Keratinocyte (primary cell): ENCODE data around the gene RAI1. TPM values are rescaled to one million over a fixed set of nuclear protein-coding genes. Genes with fewer than 3 reads are reported as not detected.

Experiments
- DNase-seq: peaks from one replicate; pipeline ENCODE4 v3.0.0-alpha.2; 2011; ENCODE audit warnings: low read depth, missing footprints, low spot score
- FAIRE-seq: peaks from 2 replicates; lab custom pipeline; 2011; peaks lifted over from hg19 to GRCh38; lab: Jason Lieb, UNC
- H2AFZ ChIP-seq: 2 replicates; pipeline ENCODE4 v1.6.0; 2012; ENCODE audit warnings: low read length, control low read depth, inconsistent platforms; ENCODE audit not compliant: control insufficient read depth
- H3K27ac ChIP-seq: 2 replicates; pipeline ENCODE4 v1.5.1; 2011; ENCODE audit warnings: low read length; ENCODE audit not compliant: control insufficient read depth, insufficient read depth
- H3K27me3 ChIP-seq: 3 replicates; pipeline ENCODE4 v1.6.0; 2011; ENCODE audit warnings: low read length; ENCODE audit not compliant: control insufficient read depth, insufficient read depth; ENCODE audit errors: extremely low read depth
- H3K36me3 ChIP-seq, 2 experiments: 2 replicates in 1 of 2; 3 replicates in 1 of 2; pipeline ENCODE4 v1.5.1; 2011; ENCODE audit warnings: low read length in 2 of 2, mild to moderate bottlenecking in 1 of 2; ENCODE audit not compliant: control insufficient read depth in 2 of 2, insufficient read depth in 2 of 2; ENCODE audit errors: extremely low read depth in 1 of 2
- H3K4me1 ChIP-seq: 3 replicates; pipeline ENCODE4 v1.5.1; 2011; ENCODE audit warnings: low read length; ENCODE audit not compliant: control insufficient read depth, insufficient read depth; ENCODE audit errors: extremely low read depth
- H3K4me2 ChIP-seq: 3 replicates; pipeline ENCODE4 v1.6.0; 2011; ENCODE audit warnings: low read depth, low read length; ENCODE audit not compliant: control insufficient read depth, insufficient read depth; ENCODE audit errors: extremely low read depth
- H3K4me3 ChIP-seq, 3 experiments: fragments of 200-600 bp in 1 of 3; sonication (generic) in 1 of 3; 2 replicates in 2 of 3; 3 replicates in 1 of 3; pipeline ENCODE4 v1.5.1; 2011 to 2016; ENCODE audit warnings: low read length in 3 of 3, mild to moderate bottlenecking in 3 of 3, control low read depth in 2 of 3, inconsistent platforms in 1 of 3, low read depth in 1 of 3, mixed read lengths in 1 of 3, mixed run types in 1 of 3, moderate library complexity in 1 of 3; ENCODE audit not compliant: control insufficient read depth in 2 of 3, insufficient read depth in 2 of 3; ENCODE audit errors: extremely low read depth in 1 of 3
- H3K79me2 ChIP-seq: 2 replicates; pipeline ENCODE4 v1.6.0; 2012; ENCODE audit warnings: low read length; ENCODE audit not compliant: control insufficient read depth, insufficient read depth
- H3K9ac ChIP-seq: 3 replicates; pipeline ENCODE4 v1.6.0; 2011; ENCODE audit warnings: low read length; ENCODE audit not compliant: control insufficient read depth, insufficient read depth; ENCODE audit errors: extremely low read depth
- H3K9me1 ChIP-seq: 3 replicates; pipeline ENCODE4 v1.6.0; 2011; ENCODE audit warnings: low read length; ENCODE audit not compliant: control insufficient read depth, insufficient read depth; ENCODE audit errors: extremely low read depth
- H3K9me3 ChIP-seq: 2 replicates; pipeline ENCODE4 v1.5.1; 2012; ENCODE audit warnings: low read depth, low read length; ENCODE audit not compliant: control insufficient read depth
- H4K20me1 ChIP-seq: 3 replicates; pipeline ENCODE4 v1.6.0; 2011; ENCODE audit warnings: low read length; ENCODE audit not compliant: control insufficient read depth, insufficient read depth; ENCODE audit errors: extremely low read depth
- CTCF ChIP-seq, 3 experiments: IDR thresholded peaks in 1 of 3; conservative IDR thresholded peaks in 1 of 3; optimal IDR thresholded peaks in 1 of 3; 2 replicates in 2 of 3; 3 replicates in 1 of 3; pipeline versions ENCODE3 to v1.5.1; 2011; ENCODE audit warnings: low read length in 3 of 3, mild to moderate bottlenecking in 3 of 3, moderate library complexity in 2 of 3, control low read depth in 1 of 3, inconsistent platforms in 1 of 3; ENCODE audit not compliant: insufficient read depth in 2 of 3; ENCODE audit errors: extremely low read depth in 1 of 3
- EZH2 ChIP-seq: IDR thresholded peaks from one replicate; pipeline ENCODE4 v1.6.1; 2012; ENCODE audit warnings: inconsistent platforms, mild to moderate bottlenecking, low read length, moderate library complexity
- dilution Hi-C: fragments of 300-500 bp; cut with MboI; formaldehyde crosslinking; loops from one replicate; pipeline ENCODE4 v1.7.0; 2020; ENCODE audit warnings: low sequenced_read_pairs; ENCODE audit not compliant: extremely low pct_ligation_motif_present
- polyA plus RNA-seq, 5 experiments: library from polyadenylated mRNA; depleted of rRNA in 3 of 5; stranded (reverse) in 3 of 5; stranded (forward) in 1 of 5; unstranded in 1 of 5; fragments of >200 nt; gene quantifications; 1 replicate in 1 of 5; 2 replicates in 3 of 5; 3 replicates in 1 of 5; pipeline versions ENCODE4 v1.2.1 to v1.2.3, GENCODE V29; 2011 to 2012; ENCODE audit warnings: missing spikeins in 2 of 5, low read depth in 1 of 5, low replicate concordance in 1 of 5

The RAI1 gene
- polyA plus RNA-seq, 1 donor (not counting 4 experiments of a cell fraction or from before 2014, with no cell fraction given) = 2.6 TPM

DNA sequence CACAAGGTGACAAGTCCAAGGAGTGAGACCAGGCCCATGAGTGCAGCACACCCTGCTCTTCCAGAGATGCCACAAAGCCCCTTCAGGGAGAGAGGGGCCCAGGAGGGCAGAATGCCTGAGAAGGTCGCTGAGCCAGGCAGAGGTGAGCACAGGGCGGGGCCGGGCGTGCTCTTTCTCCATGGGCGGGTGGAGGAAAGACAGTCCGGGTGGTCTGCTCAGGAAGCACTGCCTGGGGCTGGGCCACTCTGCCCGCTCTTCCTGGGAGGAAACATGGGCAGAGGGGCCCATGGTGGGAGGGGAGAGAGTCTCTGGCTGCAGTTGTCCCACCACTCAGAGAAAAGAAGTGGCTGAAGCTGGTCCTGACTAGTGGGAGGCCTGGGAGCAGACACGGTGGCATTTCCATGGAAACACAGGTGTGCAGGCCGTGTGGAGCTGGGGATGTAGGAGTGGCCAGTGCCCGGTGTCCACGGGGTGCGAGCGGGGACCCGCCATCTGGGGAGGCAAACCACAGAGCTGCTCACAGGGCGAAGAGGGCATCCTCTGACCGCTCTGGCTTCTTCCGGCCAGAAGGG, 165.9 kb downstream of the RAI1 start:
- peaks cover 10 to 12% of the 10 kb centered on the region in 2 experiments for H3K36me3 ChIP-seq

GRCh38 chr17:17847726-17848125, 166.5 kb downstream of the RAI1 start:
- Histone ChIP-seq H3K4me3 (no peak overlapping the region), H3K9ac (no peak overlapping the region), H3K4me2 (no peak overlapping the region), H3K27ac (no peak overlapping the region), H3K9me1 (no peaks in the 10 kb centered on the region), H3K9me3 (no peaks in the 10 kb centered on the region), H2AFZ (no peak overlapping the region), H3K4me1 (peaks cover 15% of the 10 kb centered on the region), H3K27me3 (no peaks in the 10 kb centered on the region), H4K20me1 (no peaks in the 10 kb centered on the region), H3K79me2 (no peaks in the 10 kb centered on the region), H3K36me3 (peaks cover 10 to 12% of the 10 kb centered on the region in 2 experiments)
- no peak for TF ChIP-seq CTCF (optimal IDR thresholded peaks at IDR 0.05 in 1 of 3, IDR thresholded peaks at IDR 0.05 in 1 of 3, conservative IDR thresholded peaks at IDR 0.05 in 1 of 3; ENCODE audit: extremely low read depth in 1 of 3, insufficient read depth in 2 of 3, low read length in 3 of 3)
- TF ChIP-seq EZH2 = no peak
- DNase-seq (no peak), FAIRE-seq (no peak)
- dilution Hi-C loops = no loop called here

More for the DNA sequence above, 165.9 kb downstream of the RAI1 start:
- Histone ChIP-seq H4K20me1 (no peaks in the 10 kb centered on the region), H3K4me2 (no peak overlapping the region), H3K4me3 (no peak overlapping the region), H2AFZ (no peak overlapping the region), H3K4me1 (peaks cover 20% of the 10 kb centered on the region), H3K27me3 (no peaks in the 10 kb centered on the region), H3K9me1 (no peaks in the 10 kb centered on the region), H3K79me2 (no peaks in the 10 kb centered on the region), H3K27ac (no peak overlapping the region), H3K9me3 (no peaks in the 10 kb centered on the region), H3K9ac (no peak overlapping the region)
- DNase-seq (no peak), FAIRE-seq (no peak)
- dilution Hi-C loops = no loop called here
- TF ChIP-seq CTCF (optimal IDR thresholded peaks at IDR 0.05 in 1 of 3, IDR thresholded peaks at IDR 0.05 in 1 of 3, conservative IDR thresholded peaks at IDR 0.05 in 1 of 3; ENCODE audit: extremely low read depth in 1 of 3, insufficient read depth in 2 of 3, low read length in 3 of 3) (no peak), EZH2 (no peak)
